Ishikawa (cell line): ENCODE measurements around the gene SERPINA10.

Source experiments
- EGR1 ChIP-seq: IDR thresholded peaks from 2 replicates; pipeline ENCODE4 v1.6.1; 2012
- MAX ChIP-seq: IDR thresholded peaks from 2 replicates; pipeline ENCODE4 v1.6.1; 2012
- REST ChIP-seq: IDR thresholded peaks from 2 replicates; pipeline ENCODE4 v1.6.1; 2012; ENCODE audit warnings: low read depth, mild to moderate bottlenecking
- YY1 ChIP-seq: IDR thresholded peaks from 2 replicates; pipeline ENCODE4 v1.6.1; 2012; ENCODE audit warnings: low read depth

GRCh38 chr14:94316692-94317091 is 23.6 kb upstream of the SERPINA10 start:
- no peak for TF ChIP-seq REST
- no peak for TF ChIP-seq EGR1
- no peak for TF ChIP-seq YY1
- no peak for TF ChIP-seq MAX
